DOHH2 (cell line): Measurements from ENCODE around the gene GSTA3.

ENCODE experiments used
- EZH2phosphoT487 ChIP-seq: fragments of 200-600 bp; sonication (generic); IDR thresholded peaks from 2 replicates; pipeline ENCODE4 v1.6.1; 2017; ENCODE audit warnings: borderline replicate concordance, mild to moderate bottlenecking, antibody characterized with exemption, low read length, moderate library complexity, mixed read lengths
- TF ChIP-seq, protein P1 (sequence below): fragments of 200-600 bp; sonication (generic); IDR thresholded peaks from one replicate; pipeline ENCODE4 v1.5.1; 2014; ENCODE audit warnings: antibody characterized with exemption, mild to moderate bottlenecking, low read depth, low read length; ENCODE audit not compliant: poor library complexity, severe bottlenecking

DNA sequence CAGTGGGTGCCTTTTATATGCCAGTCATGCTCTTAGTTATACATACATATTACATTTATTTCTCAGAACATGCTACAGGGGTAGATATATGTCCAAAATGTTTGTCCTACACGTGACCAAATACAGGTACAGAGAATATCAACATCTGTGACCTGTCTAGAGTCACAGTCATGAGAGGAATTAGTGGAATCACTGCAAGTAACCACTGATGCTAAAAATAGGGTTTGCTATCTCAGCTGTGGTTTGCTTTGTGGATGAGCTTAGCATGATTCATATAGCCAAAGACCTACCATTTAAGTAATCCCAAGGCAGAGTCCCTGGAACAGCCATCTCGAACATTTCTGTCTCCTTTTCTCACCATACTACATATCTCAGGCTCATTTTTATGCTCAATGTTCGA, 32.3 kb downstream of the GSTA3 start:
- TF ChIP-seq, protein P1, sequence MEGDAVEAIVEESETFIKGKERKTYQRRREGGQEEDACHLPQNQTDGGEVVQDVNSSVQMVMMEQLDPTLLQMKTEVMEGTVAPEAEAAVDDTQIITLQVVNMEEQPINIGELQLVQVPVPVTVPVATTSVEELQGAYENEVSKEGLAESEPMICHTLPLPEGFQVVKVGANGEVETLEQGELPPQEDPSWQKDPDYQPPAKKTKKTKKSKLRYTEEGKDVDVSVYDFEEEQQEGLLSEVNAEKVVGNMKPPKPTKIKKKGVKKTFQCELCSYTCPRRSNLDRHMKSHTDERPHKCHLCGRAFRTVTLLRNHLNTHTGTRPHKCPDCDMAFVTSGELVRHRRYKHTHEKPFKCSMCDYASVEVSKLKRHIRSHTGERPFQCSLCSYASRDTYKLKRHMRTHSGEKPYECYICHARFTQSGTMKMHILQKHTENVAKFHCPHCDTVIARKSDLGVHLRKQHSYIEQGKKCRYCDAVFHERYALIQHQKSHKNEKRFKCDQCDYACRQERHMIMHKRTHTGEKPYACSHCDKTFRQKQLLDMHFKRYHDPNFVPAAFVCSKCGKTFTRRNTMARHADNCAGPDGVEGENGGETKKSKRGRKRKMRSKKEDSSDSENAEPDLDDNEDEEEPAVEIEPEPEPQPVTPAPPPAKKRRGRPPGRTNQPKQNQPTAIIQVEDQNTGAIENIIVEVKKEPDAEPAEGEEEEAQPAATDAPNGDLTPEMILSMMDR = no peak
- TF ChIP-seq EZH2phosphoT487 = no peak
